ENCODE measurements around the gene SPRTN.

SPRTN gene

DNA sequence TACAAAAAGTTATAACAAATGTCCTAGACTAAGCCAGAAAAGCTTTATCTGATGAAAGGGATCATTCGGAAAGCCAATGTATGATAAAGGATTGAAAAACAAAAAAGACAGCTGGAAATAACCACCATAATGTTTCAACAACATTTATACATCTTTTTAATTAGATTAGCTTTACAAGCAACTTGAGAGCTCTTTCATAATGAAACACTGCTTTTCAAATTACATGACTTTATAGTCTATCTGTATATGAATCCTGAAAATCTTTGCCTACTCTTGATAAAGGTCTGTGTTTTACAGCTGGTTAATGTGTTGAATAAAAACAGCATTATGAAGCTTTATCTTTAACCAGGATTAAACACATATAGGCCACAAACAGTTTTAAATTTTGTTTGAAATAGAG, 25.5 kb downstream of the SPRTN start:
- TF ChIP-seq, protein P1, sequence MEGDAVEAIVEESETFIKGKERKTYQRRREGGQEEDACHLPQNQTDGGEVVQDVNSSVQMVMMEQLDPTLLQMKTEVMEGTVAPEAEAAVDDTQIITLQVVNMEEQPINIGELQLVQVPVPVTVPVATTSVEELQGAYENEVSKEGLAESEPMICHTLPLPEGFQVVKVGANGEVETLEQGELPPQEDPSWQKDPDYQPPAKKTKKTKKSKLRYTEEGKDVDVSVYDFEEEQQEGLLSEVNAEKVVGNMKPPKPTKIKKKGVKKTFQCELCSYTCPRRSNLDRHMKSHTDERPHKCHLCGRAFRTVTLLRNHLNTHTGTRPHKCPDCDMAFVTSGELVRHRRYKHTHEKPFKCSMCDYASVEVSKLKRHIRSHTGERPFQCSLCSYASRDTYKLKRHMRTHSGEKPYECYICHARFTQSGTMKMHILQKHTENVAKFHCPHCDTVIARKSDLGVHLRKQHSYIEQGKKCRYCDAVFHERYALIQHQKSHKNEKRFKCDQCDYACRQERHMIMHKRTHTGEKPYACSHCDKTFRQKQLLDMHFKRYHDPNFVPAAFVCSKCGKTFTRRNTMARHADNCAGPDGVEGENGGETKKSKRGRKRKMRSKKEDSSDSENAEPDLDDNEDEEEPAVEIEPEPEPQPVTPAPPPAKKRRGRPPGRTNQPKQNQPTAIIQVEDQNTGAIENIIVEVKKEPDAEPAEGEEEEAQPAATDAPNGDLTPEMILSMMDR (IDR thresholded peaks at IDR 0.05; ENCODE audit: borderline replicate concordance, control extremely low read depth, extremely low read depth, insufficient read depth, missing control alignments) = no peak
- no peak for DNase-seq (ENCODE audit: low spot score)
- in situ Hi-C loops (cut with MboI; ENCODE audit: low sequenced_read_pairs, unreplicated experiment) = no loop called here

DNA sequence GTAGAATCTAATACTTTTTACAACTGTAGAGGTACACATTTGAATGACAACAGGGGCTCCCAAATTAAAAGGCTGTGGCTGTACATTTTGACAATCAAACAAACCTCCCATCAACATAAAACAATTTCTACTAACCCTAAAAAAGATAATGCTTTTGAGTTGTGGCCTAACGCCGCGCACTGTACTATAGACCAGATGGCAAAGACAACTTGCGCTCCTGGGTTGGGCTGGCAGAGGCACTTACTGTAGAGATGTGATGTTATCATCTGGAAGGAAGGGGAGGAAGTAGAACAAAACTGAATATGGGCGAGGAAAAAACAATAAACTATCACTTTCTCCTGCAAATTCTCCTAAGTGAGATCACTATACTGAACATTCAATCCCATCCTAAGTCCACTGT, 26.1 kb downstream of the SPRTN start:
- no peak for DNase-seq (ENCODE audit: low spot score)
- in situ Hi-C loops (cut with MboI; ENCODE audit: low sequenced_read_pairs, unreplicated experiment) = no loop called here
- TF ChIP-seq, protein P1 (IDR thresholded peaks at IDR 0.05; ENCODE audit: borderline replicate concordance, control extremely low read depth, extremely low read depth, insufficient read depth, missing control alignments) = no peak

DNA sequence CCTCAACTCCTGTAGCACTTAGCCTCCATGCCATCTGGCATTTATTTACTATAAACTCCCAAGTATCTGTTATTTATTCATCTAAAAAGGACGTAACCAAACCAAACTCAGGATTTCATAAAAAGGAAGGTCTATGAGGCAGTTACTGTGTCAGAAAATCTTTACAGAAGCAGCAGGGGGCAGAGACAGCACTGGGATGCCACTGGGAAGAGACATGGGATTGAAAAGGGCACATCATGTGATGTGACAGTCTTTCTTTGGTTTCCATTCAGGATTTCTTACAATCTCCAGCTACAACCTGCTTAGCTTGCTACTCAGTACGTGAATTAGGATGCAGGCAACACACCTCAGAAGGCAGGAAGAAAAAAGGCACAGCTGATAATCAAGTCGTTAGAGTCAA, 31.2 kb downstream of the SPRTN start:
- DNase-seq (ENCODE audit: low spot score) = no peak
- TF ChIP-seq, protein P1 (IDR thresholded peaks at IDR 0.05; ENCODE audit: borderline replicate concordance, control extremely low read depth, extremely low read depth, insufficient read depth, missing control alignments) = no peak
- in situ Hi-C loops (cut with MboI; ENCODE audit: low sequenced_read_pairs, unreplicated experiment) = no loop called here

DNA sequence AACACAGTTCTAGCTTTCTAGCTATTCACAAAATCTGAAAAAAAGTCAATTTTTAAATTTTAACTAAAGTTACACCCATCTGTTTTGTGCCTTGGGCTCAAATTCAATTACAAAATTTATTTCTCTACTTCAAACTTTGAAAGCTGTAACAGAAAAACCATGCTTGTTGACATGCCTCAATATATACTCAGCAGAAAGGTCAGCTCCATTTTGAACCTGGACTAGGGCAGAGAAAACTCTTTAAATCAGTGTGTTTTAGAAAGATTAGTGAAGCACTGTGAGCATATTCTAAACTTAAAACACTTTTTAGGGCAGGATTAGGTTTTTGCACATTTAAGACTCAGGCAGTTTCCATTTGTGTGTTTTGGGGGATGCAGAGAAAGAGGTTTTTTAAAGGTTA, 34.4 kb downstream of the SPRTN start:
- TF ChIP-seq, protein P1 (IDR thresholded peaks at IDR 0.05; ENCODE audit: borderline replicate concordance, control extremely low read depth, extremely low read depth, insufficient read depth, missing control alignments) = no peak
- in situ Hi-C loops (cut with MboI; ENCODE audit: low sequenced_read_pairs, unreplicated experiment) = no loop called here

DNA sequence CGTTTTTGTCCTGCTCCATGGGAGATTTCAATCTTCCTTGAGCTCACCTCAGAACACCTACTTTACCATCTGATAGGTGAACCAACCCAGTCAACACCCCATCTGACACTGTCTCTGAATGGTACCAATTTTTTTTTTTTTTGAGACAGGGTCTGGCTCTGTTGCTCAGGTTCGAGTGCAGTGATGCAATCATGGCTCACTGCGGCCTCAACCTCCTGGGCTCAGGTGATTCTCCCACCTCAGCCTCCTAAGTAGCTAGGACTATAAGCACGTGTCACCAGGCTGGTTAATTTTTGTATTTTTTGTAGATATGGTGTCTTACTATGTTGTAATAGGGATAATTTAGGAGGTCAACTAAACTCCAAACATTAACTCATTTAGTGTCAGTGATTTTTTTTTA, 36.3 kb downstream of the SPRTN start:
- DNase-seq (ENCODE audit: low spot score) = no peak
- TF ChIP-seq, protein P1 (IDR thresholded peaks at IDR 0.05; ENCODE audit: borderline replicate concordance, control extremely low read depth, extremely low read depth, insufficient read depth, missing control alignments) = no peak
- in situ Hi-C loops (cut with MboI; ENCODE audit: low sequenced_read_pairs, unreplicated experiment) = no loop called here

More for the DNA sequence above, 34.4 kb downstream of the SPRTN start:
- no peak for DNase-seq (ENCODE audit: low spot score)

DNA sequence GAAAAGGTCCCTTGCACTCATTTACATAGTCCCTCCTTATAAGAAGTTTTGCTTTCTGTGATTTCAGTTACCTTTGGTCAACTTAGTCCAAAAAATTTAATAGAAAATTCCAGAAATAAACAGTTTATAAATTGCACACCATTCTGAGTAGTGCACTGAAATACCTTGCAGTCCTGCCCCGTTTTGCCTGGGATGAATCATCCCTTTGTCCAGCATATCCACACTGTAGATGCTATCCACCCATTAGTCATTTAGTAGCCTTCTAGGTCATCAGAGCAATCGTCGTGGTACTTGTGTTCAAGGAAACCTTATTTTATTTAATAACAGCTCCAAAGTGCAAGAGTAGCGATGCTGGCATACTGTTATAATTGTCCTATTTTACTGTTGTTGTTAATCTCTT, 38.0 kb downstream of the SPRTN start:
- TF ChIP-seq, protein P1 (IDR thresholded peaks at IDR 0.05; ENCODE audit: borderline replicate concordance, control extremely low read depth, extremely low read depth, insufficient read depth, missing control alignments) = no peak
- DNase-seq (ENCODE audit: low spot score) = no peak
- in situ Hi-C loops (cut with MboI; ENCODE audit: low sequenced_read_pairs, unreplicated experiment) = no loop called here
